ENCODE measurements around the gene ZCCHC3. TPM values are rescaled to one million over a fixed set of nuclear protein-coding genes. Genes with fewer than 3 reads are reported as not detected.

ZCCHC3 gene
- total RNA-seq, 6 experiments from 2014 or later, result 4.2 to 7.5 (median 5.9) TPM

DNA sequence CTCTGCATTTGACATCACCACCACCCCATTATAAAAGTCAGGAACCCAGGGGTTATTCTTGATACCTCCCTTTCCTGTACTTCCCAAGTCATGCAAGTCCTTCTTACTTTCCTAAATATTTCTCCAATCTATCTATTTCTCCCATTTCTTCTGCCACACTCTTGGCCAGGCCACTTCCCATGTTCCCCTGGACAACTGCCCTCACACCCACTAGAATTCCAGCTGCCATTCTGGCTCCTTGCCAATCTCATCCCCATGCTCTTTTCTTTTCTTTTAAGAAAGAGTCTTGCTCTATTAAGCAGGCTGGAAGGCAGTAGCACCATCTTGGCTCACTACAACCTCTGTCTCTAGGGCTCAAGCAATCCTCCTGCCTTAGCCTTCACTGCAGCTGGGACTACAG, 24.7 kb upstream of the ZCCHC3 start:
- DNase-seq (peak in 1 of 3 donors; percentile 17), ATAC-seq (no peak)
- Histone ChIP-seq H3K9me3 (no peaks in the 10 kb centered on the region), H3K36me3 (no peaks in the 10 kb centered on the region), H3K4me1 (no peaks in the 10 kb centered on the region), H3K4me3 (no peak overlapping the region), H3K27me3 (no peaks in the 10 kb centered on the region), H3K27ac (no peak overlapping the region)
- TF ChIP-seq CTCF (IDR thresholded peaks at IDR 0.05), result no peak
- TF ChIP-seq POLR2A (IDR thresholded peaks at IDR 0.05), result no peak
- intact Hi-C loops (cut with DNase I), result loop anchor here in 1 of 2 donors (10.0 kb wide), 1 partner anchor 58 kb away; no protein-coding TSS in a partner anchor

GRCh38 chr20:273884-274283, 23.5 kb upstream of the ZCCHC3 start:
- Histone ChIP-seq H3K27me3 (no peaks in the 10 kb centered on the region), H3K4me1 (no peaks in the 10 kb centered on the region), H3K9me3 (no peaks in the 10 kb centered on the region), H3K4me3 (no peak overlapping the region), H3K27ac (no peak overlapping the region), H3K36me3 (no peaks in the 10 kb centered on the region)
- ATAC-seq (no peak), DNase-seq (no peak)
- no peak for TF ChIP-seq CTCF (IDR thresholded peaks at IDR 0.05)
- no peak for TF ChIP-seq POLR2A (IDR thresholded peaks at IDR 0.05)
- 45% methylated on average over 2 of the region's 3 CpGs for WGBS (ENCODE audit: insufficient coverage, low coverage, low lambda C conversion rate, missing lambda C conversion rate)
- intact Hi-C loops (cut with DNase I), result loop anchor here in 1 of 2 donors (10.0 kb wide), 1 partner anchor 59 kb away; no protein-coding TSS in a partner anchor

- Histone ChIP-seq H3K36me3 (no peaks in the 10 kb centered on the region), H3K4me3 (no peak overlapping the region), H3K27me3 (no peaks in the 10 kb centered on the region), H3K4me1 (no peaks in the 10 kb centered on the region), H3K27ac (no peak overlapping the region), H3K9me3 (no peaks in the 10 kb centered on the region)
- intact Hi-C loops (cut with DNase I), result loop anchor here in 1 of 2 donors (10.0 kb wide), 1 partner anchor 61 kb away; no protein-coding TSS in a partner anchor
- TF ChIP-seq CTCF (IDR thresholded peaks at IDR 0.05), result no peak
- no peak for TF ChIP-seq POLR2A (IDR thresholded peaks at IDR 0.05)
- WGBS (ENCODE audit: insufficient coverage, low coverage, low lambda C conversion rate, missing lambda C conversion rate), result 86% methylated on average over 2 of the region's 7 CpGs
- DNase-seq, result peak in 1 of 3 donors; percentile 24
- ATAC-seq, result no peak
Measured at GRCh38 chr20:275791-276190, 21.6 kb upstream of the ZCCHC3 start.

DNA sequence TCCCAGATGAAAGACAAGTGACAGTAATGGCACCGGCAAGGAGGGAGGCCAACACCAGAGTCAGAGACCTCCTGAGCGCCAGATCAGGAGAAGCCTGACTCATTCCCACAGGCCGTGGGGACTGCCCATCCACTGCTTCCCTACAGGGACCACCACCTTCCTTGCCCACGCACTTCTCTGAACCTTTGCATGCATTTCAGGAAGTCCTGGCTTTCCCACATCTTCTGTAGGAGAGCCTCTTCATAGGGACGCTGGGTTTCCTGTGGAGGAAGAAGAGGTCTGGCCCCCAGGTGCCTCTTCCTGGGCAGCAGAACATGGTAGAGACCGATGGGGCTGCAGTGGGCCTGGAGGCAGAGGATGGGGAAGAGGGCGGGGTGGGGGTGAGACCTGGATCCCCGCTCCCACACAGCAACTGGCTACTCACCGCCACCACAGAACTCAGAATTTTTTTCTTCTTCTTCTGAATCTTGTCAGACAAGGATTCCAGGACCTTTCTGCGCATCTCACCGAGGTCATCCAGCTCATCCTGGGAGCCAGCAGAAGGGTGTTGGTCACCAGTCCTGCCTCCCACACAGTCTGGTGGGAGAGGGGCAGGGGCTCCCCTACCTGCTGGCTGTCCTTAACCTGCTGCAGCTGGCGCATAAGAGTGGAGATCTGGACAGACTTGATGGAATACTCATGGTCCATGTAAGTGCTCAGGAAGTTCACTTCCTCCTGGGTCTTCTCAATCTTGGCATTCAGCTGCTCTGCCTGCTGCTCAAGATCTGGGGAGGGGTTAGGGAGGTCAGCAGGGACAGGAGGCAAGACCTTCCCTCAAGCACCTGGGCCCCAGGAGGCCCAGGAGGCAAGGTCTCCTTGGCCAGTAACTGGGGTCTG, 20.5 kb upstream of the ZCCHC3 start:
- H3K4me3 ChIP-seq, result no peak overlapping the region
- DNase-seq (peak in 1 of 3 donors; percentile 14), ATAC-seq (no peak)
- no peaks in the 10 kb centered on the region for H3K27me3 ChIP-seq
- 97% methylated on average over 5 of the region's 12 CpGs for WGBS (ENCODE audit: insufficient coverage, low coverage, low lambda C conversion rate, missing lambda C conversion rate)
- H3K36me3 ChIP-seq, result no peaks in the 10 kb centered on the region
- TF ChIP-seq CTCF (IDR thresholded peaks at IDR 0.05), result no peak
- no peak for TF ChIP-seq POLR2A (IDR thresholded peaks at IDR 0.05)
- no peaks in the 10 kb centered on the region for H3K4me1 ChIP-seq
- H3K27ac ChIP-seq, result no peak overlapping the region
- no peaks in the 10 kb centered on the region for H3K9me3 ChIP-seq
- intact Hi-C loops (cut with DNase I), result loop anchor here in 1 of 2 donors (10.0 kb wide), 1 partner anchor 62 kb away; no protein-coding TSS in a partner anchor

All from right lobe of liver (tissue), 6 donors.